Measurements from ENCODE around the gene GLB1L2.
"Not testable (repeated sequence)": the region's sequence is repeated elsewhere in the genome, so short reads cannot be mapped to it uniquely, and the experiment has no call there.

Gene GLB1L2, protein sequence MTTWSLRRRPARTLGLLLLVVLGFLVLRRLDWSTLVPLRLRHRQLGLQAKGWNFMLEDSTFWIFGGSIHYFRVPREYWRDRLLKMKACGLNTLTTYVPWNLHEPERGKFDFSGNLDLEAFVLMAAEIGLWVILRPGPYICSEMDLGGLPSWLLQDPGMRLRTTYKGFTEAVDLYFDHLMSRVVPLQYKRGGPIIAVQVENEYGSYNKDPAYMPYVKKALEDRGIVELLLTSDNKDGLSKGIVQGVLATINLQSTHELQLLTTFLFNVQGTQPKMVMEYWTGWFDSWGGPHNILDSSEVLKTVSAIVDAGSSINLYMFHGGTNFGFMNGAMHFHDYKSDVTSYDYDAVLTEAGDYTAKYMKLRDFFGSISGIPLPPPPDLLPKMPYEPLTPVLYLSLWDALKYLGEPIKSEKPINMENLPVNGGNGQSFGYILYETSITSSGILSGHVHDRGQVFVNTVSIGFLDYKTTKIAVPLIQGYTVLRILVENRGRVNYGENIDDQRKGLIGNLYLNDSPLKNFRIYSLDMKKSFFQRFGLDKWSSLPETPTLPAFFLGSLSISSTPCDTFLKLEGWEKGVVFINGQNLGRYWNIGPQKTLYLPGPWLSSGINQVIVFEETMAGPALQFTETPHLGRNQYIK

DNA sequence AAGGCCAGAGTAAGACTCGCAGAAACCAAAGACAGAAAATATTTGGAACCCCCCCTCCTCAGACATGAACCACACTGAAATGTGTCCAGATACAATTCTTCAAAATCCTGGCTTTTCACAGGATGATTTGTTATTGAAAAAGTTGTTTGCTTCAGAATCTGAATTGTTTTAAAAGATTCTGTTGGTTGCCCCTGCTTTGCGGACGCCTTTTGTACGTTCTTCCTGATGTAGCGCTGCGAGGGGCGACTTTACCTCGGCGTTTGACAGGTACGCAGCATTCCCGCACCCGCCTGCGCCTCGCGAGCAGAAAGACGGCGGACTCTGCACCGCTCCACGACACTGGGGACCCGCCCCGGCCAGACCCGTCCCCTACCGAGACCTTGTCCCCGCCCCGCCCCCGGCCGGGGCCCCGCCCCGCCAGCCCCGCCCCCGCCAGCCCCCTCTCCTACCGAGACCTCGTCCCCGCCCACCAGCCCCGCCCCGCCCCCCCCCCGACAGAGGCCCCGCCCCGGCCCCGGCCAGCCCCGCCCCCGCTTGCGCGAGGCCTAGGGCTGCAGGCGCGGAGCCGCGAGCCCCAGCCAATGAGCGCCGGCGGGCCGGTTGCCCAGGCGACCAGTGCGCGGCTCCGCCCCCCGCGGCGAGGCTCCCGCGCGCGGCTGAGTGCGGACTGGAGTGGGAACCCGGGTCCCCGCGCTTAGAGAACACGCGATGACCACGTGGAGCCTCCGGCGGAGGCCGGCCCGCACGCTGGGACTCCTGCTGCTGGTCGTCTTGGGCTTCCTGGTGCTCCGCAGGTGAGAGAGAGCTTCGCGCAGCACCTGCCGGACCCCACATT lies at the start of gene GLB1L2:
TSS of gene GLB1L2 (plus strand) at position 635 of the 835 bp plus-strand sequence. CDS start at position 709, 74 bp downstream.
- peak; percentile 59 for DNase-seq (ENCODE audit: low spot score)

DNA sequence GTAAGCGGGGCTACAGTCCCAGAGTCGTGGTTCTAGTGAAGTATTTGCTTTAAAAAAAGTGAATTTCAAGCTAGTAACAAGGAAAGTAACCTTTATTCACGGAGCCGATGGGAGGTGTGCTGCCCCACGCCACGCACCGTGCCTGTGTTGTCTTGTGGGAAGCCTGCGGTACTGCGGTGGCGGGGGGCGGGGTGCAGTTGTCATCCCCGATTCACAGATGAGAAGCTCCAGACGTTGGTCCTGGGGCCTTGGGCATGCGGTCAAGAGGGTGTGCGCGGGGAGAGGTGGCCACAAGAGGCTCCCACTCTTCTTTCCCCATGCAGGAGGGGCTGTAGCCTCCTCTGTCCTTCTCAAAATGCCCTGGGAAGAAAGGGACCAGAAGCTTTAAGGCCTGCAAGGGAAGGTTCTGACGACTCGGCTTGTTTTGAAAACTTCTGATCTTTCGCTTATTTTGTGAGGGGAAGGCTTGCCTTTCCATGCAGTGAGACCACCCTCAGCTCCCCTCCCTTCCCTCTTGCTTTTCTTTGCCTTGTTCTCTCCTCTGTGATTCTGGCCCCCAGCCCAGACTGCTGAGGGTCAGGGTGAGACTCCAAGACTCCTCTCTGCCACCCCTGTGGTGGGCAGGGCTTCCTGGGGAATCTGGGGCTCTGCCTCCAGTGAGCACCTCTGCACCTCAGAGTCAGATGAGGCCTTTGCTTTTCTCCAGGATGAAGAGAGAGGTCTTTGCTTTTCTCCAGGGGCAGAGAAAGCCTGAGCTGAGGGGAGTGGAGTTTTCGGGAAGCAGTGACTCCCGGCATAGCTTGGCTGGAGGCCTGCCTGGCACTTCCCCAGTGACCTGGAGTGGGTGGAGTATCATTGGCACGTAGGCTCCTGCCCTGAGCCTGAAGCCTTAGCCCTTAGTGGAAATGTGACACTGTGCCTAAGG lies 49.4 kb upstream of the GLB1L2 start:
- DNase-seq (ENCODE audit: low spot score) = no peak

DNA sequence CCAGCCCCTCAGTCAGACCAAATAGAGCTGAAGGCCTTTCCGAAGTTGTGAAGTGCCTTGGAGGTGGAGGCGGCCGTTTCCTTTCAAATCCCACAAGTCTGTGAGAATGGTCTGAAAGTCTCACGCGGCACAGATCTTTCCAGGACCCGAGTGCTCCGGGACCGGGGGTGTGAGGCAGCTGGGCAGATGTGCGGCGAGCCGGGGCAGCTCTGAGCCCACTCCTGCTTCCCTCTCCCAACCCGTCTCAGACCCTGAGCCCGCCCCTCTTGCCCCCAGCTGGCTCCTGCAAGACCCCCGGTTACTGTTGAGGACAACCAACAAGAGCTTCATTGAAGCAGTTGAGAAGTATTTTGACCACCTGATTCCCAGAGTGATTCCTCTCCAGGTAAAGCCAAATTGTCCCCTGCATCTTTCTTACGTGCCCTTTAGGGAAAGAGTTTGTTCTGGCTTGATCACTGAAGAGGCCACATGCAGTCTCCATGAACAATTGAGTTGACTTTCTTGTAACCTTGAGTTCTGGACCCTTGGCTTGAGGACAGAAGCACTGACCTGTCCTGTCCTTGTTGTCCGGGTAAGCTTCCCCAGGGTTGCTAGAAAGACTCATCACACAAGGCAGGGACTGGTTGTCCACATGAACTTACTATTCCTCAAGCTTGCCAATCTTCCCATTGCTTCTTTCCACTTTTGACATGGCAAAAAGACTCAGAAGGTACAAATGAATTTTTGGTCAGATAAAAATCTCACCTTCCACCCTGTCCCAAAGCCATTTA lies 48.1 kb upstream of the GLB1L2 start:
- DNase-seq (ENCODE audit: low spot score) = no peak

DNA sequence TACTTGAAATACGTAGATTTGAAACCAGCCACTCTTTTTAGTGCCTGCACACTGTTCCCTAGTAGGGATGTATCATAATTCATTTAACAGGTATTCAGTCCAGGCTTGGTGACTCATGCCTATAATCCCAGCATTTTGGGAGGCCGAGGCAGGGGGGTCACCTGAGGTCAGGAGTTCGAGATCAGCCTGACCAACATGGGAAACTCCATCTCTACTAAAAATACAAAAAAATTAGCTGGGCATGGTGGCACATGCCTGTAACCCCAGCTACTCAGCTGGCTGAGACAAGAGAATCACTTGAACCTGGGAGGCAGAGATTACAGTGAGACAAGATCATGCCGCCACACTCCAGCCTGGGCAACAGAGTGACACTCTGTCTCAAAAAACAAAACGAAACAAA lies 47.4 kb upstream of the GLB1L2 start:
- not testable (repeated sequence) for DNase-seq (ENCODE audit: low spot score)

DNA sequence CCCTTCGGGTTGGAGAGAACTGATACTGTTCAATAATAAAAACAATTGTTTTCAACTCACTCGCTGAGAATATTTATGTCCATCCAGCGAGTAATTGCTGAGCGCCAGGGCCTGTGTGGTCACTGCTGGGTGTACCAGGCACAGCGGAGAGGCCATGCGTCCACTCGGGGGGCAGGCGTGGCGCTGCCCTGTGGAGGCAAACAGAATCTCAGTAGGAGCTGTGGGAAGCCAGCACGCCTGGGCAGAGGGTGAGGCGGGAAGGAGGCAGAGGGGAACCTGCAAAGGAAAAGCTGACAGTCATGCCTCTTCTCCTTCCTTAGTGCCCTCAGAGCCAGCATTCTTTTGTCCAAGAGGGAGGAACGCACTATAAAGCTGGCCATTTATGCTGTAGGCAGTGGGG lies 44.2 kb upstream of the GLB1L2 start:
- DNase-seq (ENCODE audit: low spot score) = no peak

DNA sequence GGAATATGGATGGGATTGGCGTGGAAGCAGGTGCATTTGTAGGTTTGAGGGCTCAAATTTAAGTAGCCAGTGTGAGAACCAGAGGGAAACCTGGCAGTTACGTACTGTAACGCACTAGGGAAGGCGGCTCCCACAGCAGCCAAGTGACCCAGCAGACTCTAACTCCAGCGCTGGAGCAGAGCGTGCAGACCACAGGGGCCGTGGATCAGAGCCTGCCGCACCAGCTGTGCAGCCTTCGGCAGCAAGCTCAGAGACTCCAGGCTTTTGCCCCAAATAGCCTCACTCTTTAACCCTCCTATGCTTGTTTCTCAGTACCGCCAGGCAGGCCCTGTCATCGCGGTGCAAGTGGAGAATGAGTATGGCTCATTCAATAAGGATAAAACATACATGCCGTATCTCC lies 43.3 kb upstream of the GLB1L2 start:
- no peak for DNase-seq (ENCODE audit: low spot score)

DNA sequence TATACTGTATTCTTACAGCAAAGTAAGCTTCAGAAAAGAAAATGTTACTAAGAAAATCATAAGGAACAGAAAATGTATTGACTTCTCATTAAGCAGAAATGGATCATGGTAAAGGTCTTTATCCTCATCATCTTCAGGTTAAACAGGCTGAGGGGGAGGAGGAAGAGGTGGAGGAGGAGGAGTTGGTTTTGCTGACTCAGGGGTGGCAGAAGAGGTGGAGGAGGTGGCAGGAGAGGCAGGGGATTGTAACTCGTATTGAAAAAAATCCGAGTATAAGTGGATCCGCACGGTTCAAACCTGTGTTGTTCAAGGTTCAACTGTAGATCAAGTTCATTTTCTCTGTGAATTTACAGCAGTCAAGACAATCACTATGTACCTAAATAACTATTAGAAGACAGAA lies 42.6 kb upstream of the GLB1L2 start:
- no peak for DNase-seq (ENCODE audit: low spot score)

DNA sequence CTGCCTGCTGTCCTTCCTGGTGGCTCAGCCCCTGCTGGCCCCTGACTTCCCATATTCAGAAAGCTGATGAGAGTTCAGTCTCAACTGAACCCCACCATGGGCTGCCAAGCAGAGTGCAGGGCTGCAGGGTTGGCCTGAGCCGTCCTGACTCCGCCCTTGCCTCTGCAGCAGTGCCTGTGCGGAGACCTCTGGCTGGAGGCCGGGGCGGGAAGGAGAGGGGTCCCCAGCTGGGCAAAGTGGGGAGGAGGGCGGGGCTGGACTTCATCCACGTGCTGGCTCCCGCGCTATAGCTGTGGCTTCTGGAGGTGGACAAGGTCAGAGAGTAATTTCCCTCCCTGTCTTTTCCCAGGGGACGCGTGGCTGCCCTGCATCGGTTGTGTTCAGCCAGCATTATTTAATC lies 42.0 kb upstream of the GLB1L2 start:
- DNase-seq (ENCODE audit: low spot score) = no peak

DNA sequence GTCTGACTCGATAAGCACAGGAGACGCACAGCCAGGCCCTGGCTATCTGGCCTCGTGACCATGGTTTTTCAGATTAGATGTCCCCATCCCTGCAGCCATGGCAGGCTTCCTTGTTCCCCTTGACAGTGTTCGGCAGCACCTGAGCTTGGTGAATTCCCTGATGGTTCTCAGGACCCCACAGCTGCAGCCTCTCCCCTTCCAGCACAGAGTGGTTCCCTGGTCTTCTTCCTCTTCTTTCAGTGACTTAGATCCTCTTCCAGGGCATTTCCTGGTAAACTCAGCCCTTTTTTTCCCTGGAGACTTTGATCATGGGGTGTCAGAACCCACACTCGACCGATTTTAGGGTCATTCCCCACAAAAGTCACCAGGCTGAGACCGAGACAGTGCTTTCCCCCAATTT lies 41.1 kb upstream of the GLB1L2 start:
- no peak for DNase-seq (ENCODE audit: low spot score)

DNA sequence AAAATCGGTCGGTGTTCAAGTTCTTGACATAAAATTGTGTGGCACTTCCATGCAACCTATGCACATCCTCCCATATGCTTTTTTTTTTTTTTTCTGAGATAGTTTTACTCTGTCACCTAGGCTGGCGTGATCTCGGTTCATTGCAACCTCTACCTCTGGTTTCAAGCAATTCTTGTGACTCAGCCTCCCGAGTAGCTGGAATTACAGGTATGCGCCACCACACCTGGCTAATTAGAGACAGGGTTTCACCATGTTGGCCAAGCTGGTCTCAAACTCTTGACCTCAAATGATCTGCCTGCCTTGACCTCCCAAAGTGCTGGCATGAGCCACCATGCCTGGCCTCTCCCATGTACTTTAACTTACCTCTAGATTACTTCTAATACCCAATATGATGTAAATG lies 40.6 kb upstream of the GLB1L2 start:
- no peak for DNase-seq (ENCODE audit: low spot score)

DNA sequence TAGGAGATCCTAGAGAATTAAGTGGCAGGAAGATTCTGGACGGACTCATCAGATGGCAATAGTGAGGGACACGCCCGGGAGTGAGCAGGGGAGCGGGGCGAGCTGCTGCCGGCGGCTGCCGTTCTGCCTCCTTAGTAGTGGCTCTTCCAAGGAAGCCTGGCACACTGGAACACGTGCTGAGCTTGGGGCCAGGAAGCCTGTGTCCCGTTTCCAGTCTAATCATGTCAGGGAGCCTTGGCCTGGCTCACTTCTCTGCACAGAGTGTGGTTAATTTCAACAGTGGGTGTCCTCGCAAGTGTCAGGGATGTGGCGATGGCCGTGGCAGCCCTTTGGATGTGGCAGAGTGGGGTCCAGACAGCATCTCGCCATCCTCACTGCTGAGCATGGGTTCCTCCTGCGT lies 39.1 kb upstream of the GLB1L2 start:
- no peak for DNase-seq (ENCODE audit: low spot score)

DNA sequence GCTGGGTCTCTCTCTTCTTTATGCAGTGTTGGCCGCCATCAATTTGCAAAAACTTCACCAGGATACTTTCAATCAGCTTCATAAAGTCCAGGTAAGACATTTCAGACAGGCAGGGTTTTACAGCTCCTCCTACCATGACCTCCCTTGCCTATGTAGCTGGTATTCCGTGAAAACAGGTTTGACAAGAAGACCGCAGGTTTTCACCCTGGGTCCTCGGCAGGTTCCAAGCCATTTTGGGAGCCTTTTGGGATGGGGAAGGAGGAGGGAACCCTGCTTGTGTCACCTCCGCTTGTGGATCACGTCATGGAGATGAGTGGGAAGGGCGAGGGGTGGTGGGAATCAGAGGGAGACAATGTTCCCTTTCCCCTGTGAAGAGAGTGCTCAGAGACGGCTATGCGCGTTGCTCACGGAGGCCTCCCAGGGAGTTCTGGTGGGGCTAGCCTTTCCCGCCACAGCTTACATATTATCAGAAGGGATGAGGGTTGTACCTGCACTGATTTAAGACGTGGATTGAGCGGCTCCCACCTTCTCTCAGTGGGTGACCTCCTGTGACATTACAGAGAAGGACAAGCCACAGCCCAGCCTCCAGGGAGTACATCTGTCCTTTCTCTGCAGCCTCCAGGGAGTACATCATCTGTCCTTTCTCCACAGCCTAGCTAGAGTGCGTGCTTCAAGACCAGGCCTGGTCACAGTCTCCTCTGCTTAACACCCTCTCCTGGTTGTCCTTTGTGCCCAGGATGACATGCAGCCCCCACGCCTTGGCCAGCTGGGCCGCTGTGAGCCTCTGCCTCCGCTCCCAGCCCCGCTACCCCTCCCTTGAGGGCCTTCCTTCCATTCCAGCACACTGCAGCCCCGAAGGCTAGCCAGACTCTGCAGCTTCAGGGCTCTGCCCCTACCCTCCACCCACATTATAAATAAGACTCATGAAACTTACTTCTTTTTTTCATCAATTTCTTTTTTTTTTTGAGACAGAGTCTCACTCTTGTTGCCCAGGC lies 38.4 kb upstream of the GLB1L2 start:
- no peak for DNase-seq (ENCODE audit: low spot score)

DNA sequence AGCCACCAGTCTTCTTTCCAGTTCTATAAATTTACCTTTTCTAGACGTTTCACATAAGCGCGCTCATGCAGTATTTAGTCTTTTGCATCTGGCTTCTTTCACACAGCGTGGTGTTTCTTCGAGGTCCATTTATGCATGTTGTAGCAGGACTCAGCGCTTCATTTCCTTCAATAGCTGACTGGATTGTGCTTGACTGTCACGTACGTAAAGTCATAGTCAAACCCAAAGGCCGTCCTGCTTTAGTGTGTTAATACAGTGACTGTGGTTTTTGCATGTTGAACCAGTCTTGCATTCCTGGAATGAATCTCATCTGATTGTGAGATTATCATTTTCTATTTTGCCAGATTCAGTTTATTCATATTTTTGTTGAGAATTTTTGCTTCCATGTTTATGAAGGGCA lies 37.1 kb upstream of the GLB1L2 start:
- DNase-seq (ENCODE audit: low spot score) = no peak

DNA sequence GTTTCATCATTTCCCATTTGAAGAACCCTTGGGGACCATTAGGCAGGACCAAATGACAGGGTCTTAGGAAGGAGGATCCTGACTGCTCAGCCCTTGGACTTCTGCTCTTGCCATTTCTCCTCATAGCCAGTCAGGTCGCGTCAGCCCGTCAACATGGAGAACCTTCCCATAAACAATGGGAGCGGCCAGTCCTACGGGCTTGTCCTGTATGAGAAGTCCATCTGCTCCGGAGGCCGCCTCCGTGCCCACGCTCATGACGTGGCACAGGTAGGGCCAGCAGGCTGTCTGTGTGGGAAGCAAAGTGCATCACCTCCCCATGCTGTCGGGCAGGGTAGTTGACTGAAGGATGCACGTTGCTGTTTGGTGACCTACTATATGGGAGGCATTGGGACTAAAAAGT lies 19.6 kb upstream of the GLB1L2 start:
- DNase-seq (ENCODE audit: low spot score) = no peak

DNA sequence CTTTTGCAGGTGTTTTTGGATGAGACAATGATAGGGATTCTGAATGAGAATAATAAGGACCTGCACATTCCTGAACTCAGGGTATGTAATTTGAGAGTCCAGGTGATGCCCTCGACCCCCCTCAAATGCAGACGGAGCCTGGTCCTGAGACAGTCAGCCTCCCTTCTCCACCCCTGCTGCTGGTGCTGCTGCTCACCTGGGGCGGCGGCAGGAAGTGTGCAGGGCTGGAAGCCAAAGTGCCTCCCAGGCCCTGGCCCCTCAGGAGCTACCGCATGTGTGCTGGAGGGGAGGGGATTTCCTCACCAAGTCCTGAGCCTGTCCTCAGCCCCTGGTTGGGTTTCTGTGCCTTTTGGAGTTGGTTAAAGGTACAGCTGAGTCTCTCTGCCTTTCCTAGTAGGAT lies 19.0 kb upstream of the GLB1L2 start:
- no peak for DNase-seq (ENCODE audit: low spot score)

DNA sequence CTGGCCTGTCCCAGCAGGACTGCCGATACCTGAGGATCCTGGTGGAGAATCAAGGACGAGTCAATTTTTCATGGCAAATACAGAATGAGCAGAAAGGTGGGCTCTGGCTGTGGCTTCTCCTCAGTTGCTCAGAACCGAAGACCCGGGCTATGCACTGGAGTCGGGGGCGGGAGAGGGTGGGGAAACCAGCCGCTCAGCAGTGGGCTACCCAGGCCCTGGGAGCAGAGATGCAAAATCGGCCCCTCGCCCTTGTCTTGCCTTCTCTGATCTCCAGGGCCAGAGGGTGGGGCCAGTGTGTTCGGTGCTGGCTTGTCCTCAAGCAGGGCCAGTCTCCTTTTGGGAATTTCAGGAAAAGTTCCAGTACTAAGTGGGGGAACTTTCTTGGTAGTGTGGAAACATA lies 18.4 kb upstream of the GLB1L2 start:
- no peak for DNase-seq (ENCODE audit: low spot score)

DNA sequence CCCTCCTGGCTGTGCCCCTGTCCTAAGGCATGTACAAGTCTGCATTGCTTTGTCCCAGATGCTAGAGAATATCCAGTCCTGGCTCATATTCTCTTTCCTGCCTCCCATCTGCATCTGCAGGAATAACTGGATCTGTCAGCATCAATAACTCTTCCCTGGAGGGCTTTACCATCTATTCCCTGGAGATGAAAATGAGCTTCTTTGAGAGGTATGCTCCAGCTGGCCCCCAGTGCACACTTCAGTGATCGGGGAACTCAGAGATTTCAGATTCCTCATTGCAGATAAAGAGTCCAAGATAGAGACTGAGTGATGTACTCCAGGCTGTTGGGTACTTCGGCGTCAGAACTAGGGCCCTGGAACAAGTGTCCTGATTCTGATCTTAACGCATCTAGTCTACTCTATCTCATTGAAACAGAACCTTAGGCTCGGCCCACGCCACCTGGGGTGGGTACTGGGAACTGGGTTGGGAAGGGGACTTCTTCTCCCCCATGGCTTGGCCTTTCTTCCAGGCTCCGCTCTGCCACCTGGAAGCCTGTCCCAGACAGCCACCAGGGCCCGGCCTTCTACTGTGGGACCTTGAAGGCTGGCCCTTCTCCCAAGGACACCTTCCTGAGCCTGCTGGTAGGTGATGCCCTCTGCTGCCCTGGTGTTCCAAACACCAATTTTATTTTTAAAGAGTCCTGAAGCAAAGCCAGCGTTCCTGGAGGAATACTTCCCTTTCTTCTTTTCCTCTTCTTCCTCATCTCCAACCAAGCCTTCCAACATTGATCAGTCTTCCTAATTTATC lies 17.8 kb upstream of the GLB1L2 start:
- DNase-seq (ENCODE audit: low spot score) = no peak

DNA sequence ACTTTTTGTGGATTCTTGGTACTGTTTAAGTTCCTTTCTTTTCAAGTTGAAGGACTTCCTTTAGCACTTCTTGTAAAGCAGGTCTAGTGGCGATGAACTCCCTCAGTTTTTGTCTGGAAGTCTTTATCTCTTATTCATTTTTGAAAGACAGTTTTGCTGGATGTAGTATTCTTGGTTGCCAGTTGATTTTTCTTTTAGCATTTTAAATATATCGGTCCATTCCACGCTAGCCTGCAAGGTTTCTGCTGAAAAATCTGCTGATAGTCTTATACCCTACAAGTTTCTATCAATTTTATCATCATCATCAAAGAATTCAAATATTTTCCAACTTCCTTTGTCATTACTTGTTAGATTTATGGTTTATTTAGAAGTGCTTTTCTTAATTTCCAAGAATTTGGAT lies 14.7 kb upstream of the GLB1L2 start:
- no peak for DNase-seq (ENCODE audit: low spot score)

DNA sequence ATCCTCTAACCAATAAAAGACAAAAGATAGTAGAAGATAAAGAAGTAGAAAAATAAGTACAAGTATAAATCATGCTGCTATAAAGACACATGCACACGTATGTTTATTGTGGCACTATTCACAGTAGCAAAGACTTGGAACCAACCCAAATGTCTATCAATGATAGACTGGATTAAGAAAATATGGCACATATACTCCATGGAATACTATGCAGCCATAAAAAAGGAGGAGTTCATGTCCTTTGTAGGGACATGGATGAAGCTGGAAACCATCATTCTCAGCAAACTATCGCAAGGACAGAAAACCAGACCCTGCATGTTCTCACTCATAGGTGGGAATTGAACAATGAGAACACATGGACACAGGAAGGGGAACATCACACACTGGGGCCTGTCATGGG lies 10.4 kb upstream of the GLB1L2 start:
- not testable (repeated sequence) for DNase-seq (ENCODE audit: low spot score)

Data from GM03348 (cell line).